GM12878 (cell line): ENCODE results near the gene PPFIA4.

Source experiments
- CTCF ChIP-seq, 3 experiments: IDR thresholded peaks in 2 of 3; conservative IDR thresholded peaks in 1 of 3; 2 replicates each; pipeline ENCODE4 v1.5.1; 2011; ENCODE audit warnings: low read depth in 3 of 3, low read length in 3 of 3, mild to moderate bottlenecking in 3 of 3, control low read depth in 2 of 3, moderate library complexity in 2 of 3, inconsistent platforms in 1 of 3, mixed read lengths in 1 of 3; ENCODE audit not compliant: control insufficient read depth in 2 of 3, insufficient read depth in 1 of 3; ENCODE audit errors: extremely low read depth in 1 of 3
- DPF2 ChIP-seq: fragments of 450-650 bp; IDR thresholded peaks from 2 replicates; pipeline ENCODE4 v1.6.1; 2017; ENCODE audit warnings: mild to moderate bottlenecking
- EZH2 ChIP-seq: IDR thresholded peaks from 2 replicates; pipeline ENCODE4 v1.6.1; 2012; ENCODE audit warnings: low read depth, mild to moderate bottlenecking, control low read depth, inconsistent platforms, low read length, borderline replicate concordance; ENCODE audit not compliant: control insufficient read depth
- MTA3 ChIP-seq: IDR thresholded peaks from 2 replicates; pipeline ENCODE4 v1.6.1; 2012; ENCODE audit warnings: low read length, inconsistent platforms, borderline replicate concordance
- POLR2A ChIP-seq: IDR thresholded peaks from 2 replicates; pipeline ENCODE4 v1.6.1; 2011; ENCODE audit warnings: low read depth, mild to moderate bottlenecking, low read length
- PRDM15 ChIP-seq: fragments of 450-650 bp; formaldehyde crosslinking; IDR thresholded peaks from 2 replicates; pipeline ENCODE4 v1.4.0; 2020; ENCODE audit warnings: mild to moderate bottlenecking, moderate library complexity
- RCOR1 ChIP-seq: conservative IDR thresholded peaks from 2 replicates; pipeline ENCODE4 v1.6.1; 2012; ENCODE audit warnings: low read depth, low read length, improper control_type of control experiment
- REST ChIP-seq: IDR thresholded peaks from 2 replicates; pipeline ENCODE4 v1.6.1; 2012; ENCODE audit warnings: mild to moderate bottlenecking, low read depth, low read length
- STAT3 ChIP-seq: IDR thresholded peaks from 2 replicates; pipeline ENCODE4 v1.6.1; 2011; ENCODE audit warnings: low read depth, low read length, improper control_type of control experiment
- TCF7 ChIP-seq: IDR thresholded peaks from 2 replicates; pipeline ENCODE4 v1.6.1; 2014; ENCODE audit warnings: antibody characterized with exemption, borderline replicate concordance
- ZNF384 ChIP-seq: IDR thresholded peaks from 2 replicates; pipeline ENCODE4 v1.6.1; 2012; ENCODE audit warnings: low read depth, mild to moderate bottlenecking, low read length, improper control_type of control experiment, borderline replicate concordance

- TF ChIP-seq RCOR1 (no peak), ZNF384 (no peak), CTCF (IDR thresholded peaks at IDR 0.05 in 2 of 3, conservative IDR thresholded peaks at IDR 0.05 in 1 of 3; ENCODE audit: control insufficient read depth in 2 of 3, extremely low read depth in 1 of 3, insufficient read depth in 1 of 3, low read depth in 3 of 3, low read length in 3 of 3) (no peak), REST (no peak), PRDM15 (no peak), DPF2 (no peak), MTA3 (no peak), EZH2 (no peak), TCF7 (no peak), POLR2A (no peak), STAT3 (no peak)
Measured at GRCh38 chr1:203055161-203055799, 29.0 kb downstream of the PPFIA4 start.
